Stimulated activated CD4-positive, alpha-beta T cell treated with anti-CD3 and anti-CD28 coated beads, Interleukin-4, amount 100 ng/mL, for 24 hours (primary cell): ENCODE measurements around the gene NSUN5.
"Not testable (repeated sequence)": the region's sequence is repeated elsewhere in the genome, so short reads cannot be mapped to it uniquely, and the experiment has no call there.

Source experiments
- DNase-seq: peaks from one replicate; pipeline ENCODE4 v3.0.0-alpha.2; 2020

Gene NSUN5

DNA sequence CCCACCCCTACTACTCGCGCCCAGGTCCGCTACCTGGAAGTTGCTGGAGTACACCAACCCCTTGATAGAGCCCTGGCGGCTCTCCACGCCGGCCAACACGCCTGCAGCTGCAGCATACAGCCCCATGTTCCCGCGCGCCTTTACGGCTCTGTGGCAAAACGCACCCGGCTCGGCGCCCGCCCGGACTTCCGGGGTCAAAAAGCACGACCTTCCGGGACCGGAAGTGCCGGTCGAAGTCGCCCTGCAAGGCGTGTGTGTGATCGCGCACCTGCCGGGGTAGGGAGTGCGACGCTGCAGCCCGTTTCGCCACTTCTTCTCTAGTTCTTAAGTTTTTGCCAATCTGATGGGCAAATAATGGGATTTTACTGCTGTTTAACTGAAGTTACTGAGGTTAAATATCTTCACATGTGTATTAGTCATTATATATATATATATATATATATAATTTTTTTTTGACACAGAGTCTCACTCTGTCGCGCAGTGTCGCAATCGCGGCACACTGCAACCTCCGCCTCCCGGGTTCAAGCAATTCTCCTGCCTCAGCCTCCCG, at the start of gene NSUN5:
TSS of gene NSUN5 (minus strand) at position 162 of the 550 bp plus-strand sequence. CDS start at position 126, 36 bp downstream.
- DNase-seq, result peak; percentile 92

DNA sequence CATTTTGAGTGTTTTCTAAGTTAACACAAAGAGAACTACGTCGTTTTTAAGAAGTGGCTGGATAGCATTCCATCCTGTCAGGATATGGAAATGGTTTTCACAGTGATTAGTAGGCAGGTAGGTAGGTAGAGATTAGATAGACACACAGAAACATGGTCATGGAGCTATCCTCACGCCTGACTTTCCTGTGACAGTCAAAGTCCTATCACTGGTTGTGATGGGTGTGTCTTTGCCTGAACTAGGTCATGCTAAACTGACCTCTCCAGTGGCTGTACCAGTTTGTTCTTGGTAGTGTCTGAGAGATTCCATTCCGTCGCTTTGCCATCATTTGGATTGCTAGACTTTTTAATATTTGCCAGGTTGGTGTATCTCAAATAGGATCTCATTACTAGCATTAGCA, 47.5 kb upstream of the NSUN5 start:
- DNase-seq, result no peak

DNA sequence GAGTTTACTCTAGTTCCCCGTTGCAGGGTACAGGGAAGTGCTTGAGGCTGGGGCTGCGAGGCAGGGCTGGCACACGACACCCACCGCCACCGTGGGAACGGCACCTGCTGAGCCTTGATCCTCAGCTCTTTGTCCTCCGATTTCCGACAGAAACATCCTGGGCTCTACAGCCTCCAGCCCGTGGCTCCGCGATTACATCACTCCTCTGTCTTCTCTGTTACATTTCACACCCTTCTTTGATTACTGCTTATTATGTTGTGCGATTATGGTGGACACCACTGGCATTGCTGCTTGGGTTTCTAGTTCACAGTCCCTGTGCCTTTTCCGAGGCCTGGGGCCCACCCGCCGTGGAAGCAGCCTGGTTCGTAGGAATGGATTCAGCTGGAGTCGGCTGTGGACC, 46.2 kb upstream of the NSUN5 start:
- DNase-seq, result no peak

DNA sequence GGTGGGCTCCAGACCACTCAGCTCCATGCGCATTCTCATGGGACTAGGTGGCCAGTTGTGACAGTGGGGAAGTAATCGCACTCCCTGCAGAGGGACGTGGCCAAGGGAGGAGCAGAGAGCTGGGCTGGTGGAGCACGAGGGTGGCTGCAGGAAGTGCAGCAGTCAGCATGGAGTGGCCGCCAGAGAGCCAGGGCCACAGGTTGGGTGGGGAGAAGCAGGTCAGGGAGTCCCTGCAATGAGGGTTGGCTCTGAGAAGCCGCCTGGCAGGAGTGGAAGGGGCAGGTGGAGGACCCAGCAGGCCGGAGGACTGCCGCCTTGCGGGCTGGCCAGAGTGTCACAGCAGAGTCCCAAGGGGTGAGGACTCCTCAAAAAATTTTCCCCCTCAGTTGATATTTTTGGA, 45.6 kb upstream of the NSUN5 start:
- no peak for DNase-seq

DNA sequence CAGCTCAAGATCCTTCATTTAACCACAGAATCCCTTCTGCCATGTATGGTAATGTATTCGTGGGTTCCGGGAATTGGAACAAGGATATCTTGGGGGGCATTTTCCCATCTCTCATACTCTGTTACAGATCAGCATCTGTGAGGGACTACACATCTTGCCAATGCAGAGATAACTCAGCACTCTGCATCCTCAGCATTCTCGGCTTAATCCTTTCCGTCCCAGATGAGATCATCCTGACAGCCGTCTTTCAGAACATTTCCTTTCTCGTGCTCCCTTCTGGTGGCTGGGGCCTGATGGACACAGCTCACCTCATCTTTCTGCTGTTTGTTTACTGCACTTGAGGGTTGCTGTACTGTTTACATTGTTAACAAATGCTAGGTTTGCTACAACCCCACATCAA, 44.6 kb upstream of the NSUN5 start:
- DNase-seq, result no peak

DNA sequence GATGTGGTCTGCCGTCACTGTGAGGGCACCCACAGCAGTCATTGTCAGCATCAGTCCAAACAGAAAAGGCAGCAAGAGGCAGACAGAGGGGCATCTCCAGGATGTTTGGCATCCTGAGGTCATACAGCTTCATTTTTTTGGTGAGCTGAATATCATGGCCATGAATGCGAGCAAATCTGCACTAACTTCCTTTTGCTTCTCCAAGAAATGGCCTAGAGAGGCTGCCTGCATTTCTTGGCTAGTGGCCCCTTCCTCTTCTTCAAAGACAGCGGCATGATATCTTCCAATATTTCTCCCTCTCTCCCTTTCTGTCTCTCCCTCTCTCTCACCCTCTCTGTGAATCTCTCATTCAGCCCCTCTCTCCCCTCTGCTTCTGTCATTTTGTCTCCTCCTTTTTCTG, 44.2 kb upstream of the NSUN5 start:
- no peak for DNase-seq

DNA sequence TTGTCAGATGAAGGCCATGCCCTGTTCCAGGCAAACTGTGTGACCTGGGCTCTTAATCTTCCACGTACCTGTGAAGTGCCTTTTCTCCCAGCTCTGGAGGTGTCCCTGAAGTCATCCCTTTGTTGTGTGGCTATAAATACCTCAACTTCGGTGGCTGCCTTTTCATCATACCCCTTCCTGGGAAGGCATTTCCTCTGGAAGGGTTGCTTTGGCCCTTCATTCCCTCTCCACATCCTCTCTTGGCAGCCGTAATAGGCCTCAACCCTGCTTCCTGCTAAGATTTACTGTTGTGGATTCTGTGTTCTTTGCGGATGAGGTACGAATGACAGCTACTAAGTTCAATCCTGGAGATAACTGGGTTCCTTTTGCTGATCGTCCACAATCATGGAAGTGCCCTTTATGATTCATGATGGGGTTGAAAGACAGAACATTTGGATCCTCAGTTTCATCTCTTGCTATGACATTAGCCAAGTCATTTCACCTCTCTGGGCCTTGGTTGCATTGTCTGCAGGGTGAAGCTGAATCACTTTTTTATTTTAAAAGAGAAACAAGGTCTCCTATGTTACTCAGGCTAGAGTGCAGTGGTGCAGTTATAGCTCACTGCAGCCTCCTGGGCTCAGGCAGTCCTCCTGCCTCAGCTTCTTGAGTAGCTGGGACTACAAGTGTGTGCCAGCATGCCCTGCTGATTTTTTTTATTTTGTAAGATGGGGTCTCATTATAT, 43.0 kb upstream of the NSUN5 start:
- no peak for DNase-seq

DNA sequence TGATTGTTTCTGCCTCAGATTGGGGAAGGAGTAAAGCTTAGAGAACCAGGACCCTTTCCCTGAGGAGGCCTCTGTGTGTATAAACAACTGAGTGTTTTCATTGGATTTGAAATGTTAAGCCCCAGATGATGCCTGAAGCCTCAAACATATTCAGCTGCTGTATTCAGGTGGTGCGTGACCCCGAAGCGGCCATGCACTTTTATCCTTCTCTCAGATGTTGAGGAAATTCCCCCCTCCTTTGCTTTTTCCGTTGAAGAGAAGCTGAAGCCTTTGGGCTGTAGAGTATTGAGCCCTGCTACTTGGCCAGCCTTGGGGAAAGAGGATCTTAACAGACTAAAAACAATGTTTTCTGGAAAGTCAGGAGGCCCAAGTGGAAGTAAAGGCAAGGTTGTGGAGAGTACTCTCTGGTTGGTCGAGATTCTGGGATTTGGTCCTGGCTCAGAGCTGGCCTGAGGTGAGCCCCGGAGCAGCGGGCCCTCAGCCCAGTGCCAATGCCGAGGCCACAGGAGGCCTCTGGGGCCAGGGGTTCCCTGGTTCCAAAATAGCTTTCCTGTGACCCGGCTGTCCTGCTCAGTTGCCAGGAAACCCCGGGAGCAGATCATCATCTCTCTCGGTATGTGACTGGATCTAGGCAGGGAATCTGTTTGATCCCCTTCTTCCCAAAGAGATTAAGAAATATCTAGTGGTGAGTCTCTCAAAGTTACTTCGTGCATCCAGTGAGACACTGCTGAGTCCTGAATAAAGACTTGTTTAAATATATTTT, 41.9 kb upstream of the NSUN5 start:
- no peak for DNase-seq

DNA sequence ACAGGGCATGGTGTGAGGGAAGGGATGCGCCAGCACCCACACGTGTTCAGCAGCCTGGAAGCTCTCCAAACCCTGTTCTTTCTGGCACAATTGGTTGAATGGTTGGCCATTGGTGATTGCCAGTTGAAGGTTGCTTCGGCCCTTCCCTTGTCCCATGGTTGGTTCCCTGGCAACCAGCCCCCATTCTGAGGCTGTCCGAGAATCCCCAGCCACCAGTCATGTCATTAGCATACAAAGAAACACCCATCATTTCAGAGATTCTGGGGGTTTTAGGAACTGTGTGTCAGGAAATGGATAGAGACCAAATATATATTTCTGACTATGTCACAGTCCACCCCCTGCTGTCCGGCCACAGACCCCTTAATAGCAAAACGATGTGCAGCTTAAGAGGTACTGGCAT, 41.1 kb upstream of the NSUN5 start:
- no peak for DNase-seq

DNA sequence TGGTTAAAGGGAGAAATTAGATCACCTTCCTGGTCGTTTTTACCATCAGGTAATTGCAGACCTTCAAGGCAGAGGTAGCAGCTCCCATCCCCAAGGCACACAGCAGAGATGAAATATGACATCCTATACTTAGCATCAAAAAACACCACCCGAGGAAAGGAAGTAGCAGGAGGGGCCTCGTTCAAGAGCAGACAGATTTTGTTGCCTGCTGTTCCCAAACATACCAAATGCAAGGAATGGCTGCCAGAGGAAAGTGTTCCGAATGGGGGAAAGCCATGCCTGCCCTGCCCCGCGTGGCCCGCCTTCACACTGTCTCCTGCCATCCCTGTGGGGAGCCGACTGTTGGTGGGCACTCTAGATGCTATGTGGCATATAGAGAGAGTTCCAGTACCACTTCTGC, 37.3 kb upstream of the NSUN5 start:
- no peak for DNase-seq

DNA sequence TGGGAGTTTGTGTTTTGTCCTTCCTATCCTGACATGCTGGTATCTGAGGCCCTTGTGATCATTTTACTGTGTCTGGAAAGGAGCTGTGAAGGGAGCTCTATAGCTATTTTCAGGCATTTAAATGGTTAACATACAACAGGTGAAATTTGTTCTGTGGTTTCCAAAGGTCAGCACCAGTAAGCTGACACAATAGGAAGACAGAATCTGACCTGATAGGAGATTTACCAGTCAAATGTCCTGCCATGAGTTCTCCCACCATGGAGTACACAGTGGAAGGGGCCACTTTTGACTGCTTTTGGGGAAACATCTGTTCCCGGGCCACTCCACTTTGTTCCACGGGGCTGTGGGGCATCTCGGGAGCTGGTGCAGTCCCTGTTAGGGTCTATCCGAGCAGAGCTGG, 36.9 kb upstream of the NSUN5 start:
- DNase-seq, result no peak

DNA sequence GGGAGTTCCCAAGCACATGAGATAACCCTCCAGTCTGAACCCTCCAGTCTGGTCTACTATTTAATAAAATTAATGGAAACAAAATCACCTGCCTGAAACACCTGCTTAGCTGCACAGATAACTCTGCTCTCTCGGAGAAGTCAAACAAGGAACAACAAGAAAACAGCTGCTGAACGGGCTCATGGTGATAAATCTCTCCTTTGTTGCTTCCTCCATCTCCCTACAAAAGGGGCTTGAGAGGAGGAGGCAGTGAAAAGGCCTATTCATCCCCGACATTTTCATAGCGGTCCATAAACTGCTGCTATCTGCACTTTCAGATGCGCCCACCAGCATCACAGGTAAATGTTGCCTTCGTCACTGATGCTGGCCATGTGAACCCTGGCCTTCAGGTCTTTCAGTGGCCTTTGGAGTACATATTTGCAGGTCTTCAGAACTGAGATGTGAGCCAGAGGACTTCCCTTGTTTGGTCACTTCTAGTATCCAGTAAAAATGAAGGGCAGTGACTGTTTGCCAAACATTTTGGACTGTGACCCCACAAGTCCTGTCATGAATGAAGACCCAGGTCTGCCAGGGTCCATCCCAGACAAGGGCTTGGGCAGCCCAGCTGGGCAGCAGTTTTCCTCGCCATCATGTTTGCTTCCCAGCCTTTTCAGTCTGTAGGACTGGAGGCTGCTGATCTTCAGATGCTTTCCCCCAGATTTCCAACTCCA, 35.2 kb upstream of the NSUN5 start:
- DNase-seq, result no peak

DNA sequence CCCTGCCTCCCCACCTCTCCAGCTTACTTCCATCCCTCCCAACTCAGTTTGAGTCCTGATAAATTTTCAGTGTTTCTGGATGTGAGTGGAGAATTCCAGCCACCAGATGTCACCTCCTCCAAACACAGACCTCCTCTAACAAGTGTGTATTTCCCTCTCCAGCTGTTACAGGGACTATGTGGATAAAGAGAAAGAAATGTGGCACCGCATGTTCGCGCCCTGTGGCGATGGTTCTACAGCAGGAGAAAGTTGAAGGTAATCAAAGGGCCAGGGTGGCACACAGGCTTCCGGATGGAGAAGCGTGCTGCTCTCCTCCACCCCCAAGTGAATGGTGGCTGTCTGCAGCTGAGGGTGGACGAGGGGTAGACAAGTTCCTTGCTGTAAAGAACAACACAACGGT, 34.0 kb upstream of the NSUN5 start:
- DNase-seq, result no peak

DNA sequence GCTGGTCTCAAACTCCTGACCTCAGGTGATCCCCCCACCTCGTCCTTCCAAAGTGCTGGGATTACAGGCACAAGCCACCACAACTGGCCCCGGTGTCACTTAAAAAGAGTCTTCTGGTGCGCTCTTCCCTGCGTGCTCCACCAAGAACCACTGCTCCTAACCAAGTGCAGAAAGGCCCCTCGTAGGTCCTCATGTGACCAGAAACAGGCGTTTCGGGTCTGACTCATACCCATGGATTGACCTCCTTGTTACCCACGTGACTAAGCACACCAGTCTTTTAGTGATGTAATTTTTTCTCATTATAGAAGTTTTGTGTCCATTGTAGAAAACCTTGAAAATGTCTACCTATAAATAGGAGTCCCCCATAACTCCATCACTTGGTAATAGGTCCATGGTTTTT, 33.3 kb upstream of the NSUN5 start:
- no peak for DNase-seq

DNA sequence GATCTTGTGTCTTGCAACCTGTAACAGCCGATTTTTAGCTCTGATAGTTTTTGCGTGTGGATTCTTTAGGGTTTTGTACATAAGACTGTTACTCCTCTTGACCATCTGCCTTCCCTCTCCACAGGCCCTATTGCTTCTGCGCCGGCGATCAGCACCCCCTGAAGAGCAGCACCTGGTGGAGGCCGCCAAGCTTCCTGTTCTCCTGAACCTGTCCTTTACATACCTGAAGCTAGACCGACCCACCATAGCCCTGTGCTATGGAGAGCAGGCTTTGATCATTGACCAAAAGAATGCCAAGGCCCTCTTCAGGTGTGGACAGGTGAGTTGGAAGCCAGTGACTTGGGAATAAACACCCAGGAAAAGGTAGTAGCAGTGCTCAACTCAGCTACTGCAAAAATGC, 31.9 kb upstream of the NSUN5 start:
- DNase-seq, result no peak

DNA sequence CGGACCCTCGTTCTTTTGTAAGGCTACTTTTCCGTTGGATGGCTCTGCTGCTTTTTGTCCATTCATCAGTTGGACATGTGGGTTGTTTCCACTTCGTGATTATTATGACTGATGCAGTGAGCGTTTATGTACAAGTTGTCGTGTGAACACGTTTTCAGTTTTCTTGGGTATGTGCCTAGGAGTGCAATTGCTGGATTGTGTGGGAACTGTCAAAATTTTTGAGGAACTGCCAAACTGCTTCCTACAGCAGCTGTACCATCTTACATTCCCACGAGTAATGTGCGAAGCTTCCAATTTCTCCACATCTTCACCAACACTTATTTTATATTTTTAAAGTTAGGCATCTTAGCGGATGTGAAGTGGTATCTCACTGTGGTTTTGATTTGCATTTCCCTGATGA, 29.7 kb upstream of the NSUN5 start:
- no peak for DNase-seq

DNA sequence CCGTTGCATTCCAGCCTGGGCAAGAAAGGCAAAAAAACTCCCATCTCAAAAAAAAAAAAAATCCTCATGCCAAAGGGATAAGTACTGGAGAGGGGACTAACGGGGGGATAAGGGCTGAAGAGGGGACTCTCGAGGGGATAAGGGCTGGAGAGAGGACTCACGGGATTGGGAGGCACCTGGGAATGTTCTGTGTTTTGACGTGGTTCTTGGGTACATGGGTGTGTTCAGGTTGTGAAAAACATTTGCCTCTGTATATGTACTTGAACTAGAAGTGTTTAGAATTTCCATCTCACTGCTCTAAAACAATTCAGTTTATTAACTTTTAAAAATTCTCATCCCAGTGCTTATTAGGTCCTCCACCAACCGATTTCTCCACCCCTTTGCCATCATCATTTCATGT, 23.8 kb upstream of the NSUN5 start:
- no peak for DNase-seq

DNA sequence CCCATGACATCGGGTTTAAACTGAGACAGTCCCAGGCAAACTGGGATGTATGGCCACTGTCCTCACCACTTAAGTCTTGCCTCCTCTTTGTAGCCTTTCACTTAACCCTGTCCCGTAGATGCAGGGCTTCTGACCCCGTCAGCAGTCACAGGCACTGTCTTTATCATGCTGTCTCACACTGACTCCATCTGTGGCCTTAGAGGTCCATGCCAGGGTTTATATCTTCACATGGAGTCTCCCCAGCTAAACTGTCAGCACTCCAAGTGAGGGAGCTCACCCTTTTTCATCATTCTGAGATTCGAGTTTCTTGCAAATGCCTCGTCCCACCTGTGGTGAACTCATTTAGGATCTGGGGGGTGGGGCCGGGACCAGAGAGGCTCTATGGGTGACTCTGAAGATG, 22.1 kb upstream of the NSUN5 start:
- no peak for DNase-seq

DNA sequence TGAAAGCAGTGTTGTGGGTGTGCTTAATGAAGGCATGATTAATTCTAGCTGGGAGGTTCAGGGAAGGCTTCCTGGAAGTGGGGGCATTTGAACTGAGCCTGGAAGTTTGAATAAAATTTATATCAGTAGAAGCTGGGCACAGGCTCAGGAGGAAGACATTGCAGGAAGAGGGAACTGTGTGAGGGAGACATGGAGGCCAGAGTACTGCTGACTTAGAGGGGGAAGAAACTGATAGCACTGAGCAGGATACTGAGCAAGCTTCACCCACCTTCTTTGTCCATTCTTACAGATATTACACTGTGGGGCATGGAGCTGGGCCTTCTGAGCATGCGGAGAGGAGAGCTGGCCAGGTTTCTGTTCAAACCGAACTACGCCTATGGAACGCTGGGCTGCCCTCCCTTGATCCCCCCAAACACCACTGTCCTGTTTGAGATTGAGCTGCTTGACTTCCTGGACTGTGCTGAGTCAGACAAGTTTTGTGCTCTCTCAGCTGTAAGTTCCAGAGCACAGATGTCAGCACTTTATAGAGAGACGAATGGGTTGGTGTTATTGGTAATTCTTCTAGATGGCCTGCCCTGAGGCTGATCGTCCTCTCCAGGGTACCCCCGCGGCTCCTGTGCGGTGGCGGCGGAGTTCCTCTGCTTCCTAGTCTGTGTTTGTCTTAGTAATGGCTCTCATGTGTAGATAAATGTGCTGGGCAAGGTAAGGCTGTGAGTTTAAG, 21.4 kb upstream of the NSUN5 start:
- DNase-seq, result no peak

DNA sequence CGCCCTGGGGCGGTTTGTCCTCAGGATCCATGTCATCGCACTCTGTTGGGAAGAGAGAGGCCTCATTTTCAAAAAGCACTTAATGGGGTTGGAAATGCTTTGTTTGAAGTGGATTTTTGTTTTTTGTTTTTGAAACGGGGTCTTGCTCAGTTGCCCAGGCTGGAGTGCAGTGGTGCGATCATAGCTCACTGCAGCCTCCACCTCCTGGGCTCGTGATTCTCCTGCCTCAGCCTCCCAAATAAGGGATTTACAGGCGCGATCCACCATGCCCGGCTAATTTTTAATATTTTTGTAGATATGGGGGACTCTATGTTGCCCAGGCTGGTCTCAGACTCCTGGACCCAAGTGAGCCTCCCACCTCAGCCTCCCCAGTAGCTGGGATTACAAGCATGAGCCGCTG, 20.1 kb upstream of the NSUN5 start:
- DNase-seq, result no peak

DNA sequence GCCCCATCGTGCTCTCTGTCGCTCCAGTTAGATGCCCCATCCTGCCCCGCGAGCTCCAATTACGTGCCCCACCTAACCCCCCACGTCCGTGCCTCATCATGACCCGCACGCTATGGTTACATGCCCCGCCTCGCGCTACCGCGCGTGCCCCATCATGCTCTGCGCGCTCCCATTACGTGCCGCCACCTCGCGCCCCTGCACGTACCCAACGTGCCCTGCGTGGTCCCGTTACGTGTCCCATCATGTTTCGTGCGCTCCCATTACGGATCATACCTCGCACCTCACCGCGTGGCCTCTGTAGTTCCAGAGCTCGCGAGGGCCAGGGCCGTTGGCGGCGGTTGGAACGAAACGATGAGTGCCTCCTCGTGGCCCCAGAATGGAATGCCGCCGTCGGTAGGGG, 19.3 kb upstream of the NSUN5 start, which contains the start of the genes FKBP6 and TRIM50:
TSS of gene FKBP6 (plus strand) at position 240 of the 400 bp plus-strand sequence. CDS start 268 bp downstream, outside the sequence.
TSS of gene TRIM50 (minus strand) at position 161 of the 400 bp plus-strand sequence. CDS start 3,295 bp downstream, outside the sequence.
- DNase-seq, result not testable (repeated sequence)

DNA sequence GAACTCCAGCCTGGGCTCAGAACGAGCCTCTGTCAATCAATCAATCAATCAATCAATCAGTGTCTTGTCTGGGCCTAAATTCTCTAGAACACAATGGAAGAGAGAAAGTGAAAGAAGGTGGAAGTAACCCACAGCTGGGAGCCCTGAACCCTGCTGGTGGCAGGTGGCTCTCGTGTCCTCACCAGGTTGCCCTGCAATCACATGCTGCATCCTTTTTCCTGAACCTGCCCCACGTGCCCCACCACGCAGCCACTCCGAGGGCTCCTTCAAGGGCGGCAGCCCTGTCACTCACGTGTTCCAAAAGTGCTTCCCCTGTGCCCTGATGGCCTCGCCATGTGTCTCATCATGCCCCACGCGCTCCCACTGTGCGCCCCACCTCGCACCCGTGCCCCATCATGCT, 18.8 kb upstream of the NSUN5 start:
- DNase-seq, result not testable (repeated sequence)

DNA sequence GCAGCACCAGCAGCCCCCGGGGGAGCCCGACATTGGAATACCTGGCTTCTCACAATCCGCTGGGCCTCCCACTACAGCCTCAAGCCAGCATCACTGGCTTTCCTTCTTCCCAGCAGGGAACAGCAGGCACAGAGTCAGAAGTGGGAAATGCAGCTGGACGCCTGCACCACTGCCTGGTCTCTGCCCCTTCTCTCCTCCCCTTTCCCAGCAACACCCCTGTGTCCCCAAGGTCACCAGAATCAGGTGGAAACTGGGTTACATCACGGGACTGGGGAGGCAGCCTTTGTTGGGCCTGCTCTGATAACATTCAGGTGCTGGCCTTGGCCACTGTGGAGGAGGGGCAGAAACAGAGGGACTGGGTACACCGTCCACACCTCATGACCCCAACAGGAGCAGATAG, 16.8 kb upstream of the NSUN5 start:
- not testable (repeated sequence) for DNase-seq
